ENCODE data around the gene ACTG2. TPM values are rescaled to one million over a fixed set of nuclear protein-coding genes. Genes with fewer than 3 reads are reported as not detected.

ACTG2 gene
- total RNA-seq, 2 donors from 2014 or later = 251 to 325 TPM

DNA sequence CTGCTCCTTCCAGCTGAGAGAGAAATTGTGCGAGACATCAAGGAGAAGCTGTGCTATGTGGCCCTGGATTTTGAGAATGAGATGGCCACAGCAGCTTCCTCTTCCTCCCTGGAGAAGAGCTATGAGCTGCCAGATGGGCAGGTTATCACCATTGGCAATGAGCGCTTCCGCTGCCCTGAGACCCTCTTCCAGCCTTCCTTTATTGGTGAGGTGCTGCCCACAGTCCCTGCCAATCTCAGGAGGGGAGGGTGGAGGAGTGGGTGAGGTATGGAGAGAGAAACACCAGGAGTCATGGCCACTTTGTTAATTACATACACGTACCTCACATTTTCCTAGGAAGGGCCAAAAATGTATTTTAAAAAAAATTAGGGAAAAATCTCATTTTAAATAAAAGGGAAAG is 21.9 kb downstream of the ACTG2 start:
- Histone ChIP-seq H3K27me3 (replicated peaks; ENCODE audit: insufficient read depth) (no peaks in the 10 kb centered on the region), H3K4me3 (no peak overlapping the region), H3K9me3 (no peaks in the 10 kb centered on the region), H3K4me1 (ENCODE audit: control insufficient read depth in 1 of 2, low read depth in 2 of 2) (no peaks in the 10 kb centered on the region), H3K27ac (no peak overlapping the region), H3K36me3 (peaks cover 69% of the 10 kb centered on the region)
- ATAC-seq (ENCODE audit: insufficient number of reproducible peaks, low FRiP score, low read depth) (no peak), DNase-seq (ENCODE audit: low spot score) (no peak)
- TF ChIP-seq, protein P1, sequence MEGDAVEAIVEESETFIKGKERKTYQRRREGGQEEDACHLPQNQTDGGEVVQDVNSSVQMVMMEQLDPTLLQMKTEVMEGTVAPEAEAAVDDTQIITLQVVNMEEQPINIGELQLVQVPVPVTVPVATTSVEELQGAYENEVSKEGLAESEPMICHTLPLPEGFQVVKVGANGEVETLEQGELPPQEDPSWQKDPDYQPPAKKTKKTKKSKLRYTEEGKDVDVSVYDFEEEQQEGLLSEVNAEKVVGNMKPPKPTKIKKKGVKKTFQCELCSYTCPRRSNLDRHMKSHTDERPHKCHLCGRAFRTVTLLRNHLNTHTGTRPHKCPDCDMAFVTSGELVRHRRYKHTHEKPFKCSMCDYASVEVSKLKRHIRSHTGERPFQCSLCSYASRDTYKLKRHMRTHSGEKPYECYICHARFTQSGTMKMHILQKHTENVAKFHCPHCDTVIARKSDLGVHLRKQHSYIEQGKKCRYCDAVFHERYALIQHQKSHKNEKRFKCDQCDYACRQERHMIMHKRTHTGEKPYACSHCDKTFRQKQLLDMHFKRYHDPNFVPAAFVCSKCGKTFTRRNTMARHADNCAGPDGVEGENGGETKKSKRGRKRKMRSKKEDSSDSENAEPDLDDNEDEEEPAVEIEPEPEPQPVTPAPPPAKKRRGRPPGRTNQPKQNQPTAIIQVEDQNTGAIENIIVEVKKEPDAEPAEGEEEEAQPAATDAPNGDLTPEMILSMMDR (IDR thresholded peaks at IDR 0.05) = no peak

DNA sequence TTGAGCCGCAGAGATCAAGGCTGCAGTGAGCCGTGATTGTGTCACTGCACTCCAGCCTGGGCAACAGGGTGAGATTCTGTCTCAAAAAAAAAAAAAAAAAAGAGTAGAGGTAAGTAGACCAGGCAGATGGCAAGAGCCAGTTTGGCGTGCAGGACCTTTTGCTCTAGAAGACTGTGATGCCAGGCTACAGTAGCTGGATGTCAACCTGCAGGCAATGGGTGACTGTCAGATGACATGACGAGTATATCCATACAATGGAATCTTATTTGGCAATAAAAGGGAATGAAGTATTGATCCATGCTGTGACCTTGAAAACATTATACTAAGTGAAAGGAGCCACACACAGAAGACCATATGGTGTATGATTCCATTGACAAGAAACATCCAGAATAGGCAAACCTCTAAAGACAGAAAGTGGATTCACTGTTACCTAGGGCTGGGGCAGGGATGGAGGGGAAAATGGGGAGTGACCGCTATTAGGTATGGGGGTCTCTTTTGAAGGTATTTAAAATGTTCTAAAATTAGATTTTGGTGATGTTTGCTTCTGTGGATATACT is 22.7 kb downstream of the ACTG2 start:
- H3K9me3 ChIP-seq = no peaks in the 10 kb centered on the region
- H3K4me1 ChIP-seq (ENCODE audit: control insufficient read depth in 1 of 2, low read depth in 2 of 2) = no peaks in the 10 kb centered on the region
- no peak overlapping the region for H3K4me3 ChIP-seq
- no peaks in the 10 kb centered on the region for H3K27me3 ChIP-seq (replicated peaks; ENCODE audit: insufficient read depth)
- no peak for ATAC-seq (ENCODE audit: insufficient number of reproducible peaks, low FRiP score, low read depth)
- H3K36me3 ChIP-seq = peaks cover 68% of the 10 kb centered on the region
- no peak for DNase-seq (ENCODE audit: low spot score)
- no peak overlapping the region for H3K27ac ChIP-seq
- TF ChIP-seq, protein P1 (IDR thresholded peaks at IDR 0.05) = no peak

- Histone ChIP-seq H3K27me3 (replicated peaks; ENCODE audit: insufficient read depth) (no peaks in the 10 kb centered on the region), H3K4me1 (ENCODE audit: control insufficient read depth in 1 of 2, low read depth in 2 of 2) (no peaks in the 10 kb centered on the region), H3K27ac (no peak overlapping the region), H3K4me3 (no peak overlapping the region), H3K9me3 (no peaks in the 10 kb centered on the region), H3K36me3 (peaks cover 68% of the 10 kb centered on the region)
- ATAC-seq (ENCODE audit: insufficient number of reproducible peaks, low FRiP score, low read depth) = no peak
- TF ChIP-seq, protein P1 (IDR thresholded peaks at IDR 0.05) = no peak
- no peak for DNase-seq (ENCODE audit: low spot score)
These were observed 23.9 kb downstream of the ACTG2 start for GRCh38 chr2:73916666-73917065.

DNA sequence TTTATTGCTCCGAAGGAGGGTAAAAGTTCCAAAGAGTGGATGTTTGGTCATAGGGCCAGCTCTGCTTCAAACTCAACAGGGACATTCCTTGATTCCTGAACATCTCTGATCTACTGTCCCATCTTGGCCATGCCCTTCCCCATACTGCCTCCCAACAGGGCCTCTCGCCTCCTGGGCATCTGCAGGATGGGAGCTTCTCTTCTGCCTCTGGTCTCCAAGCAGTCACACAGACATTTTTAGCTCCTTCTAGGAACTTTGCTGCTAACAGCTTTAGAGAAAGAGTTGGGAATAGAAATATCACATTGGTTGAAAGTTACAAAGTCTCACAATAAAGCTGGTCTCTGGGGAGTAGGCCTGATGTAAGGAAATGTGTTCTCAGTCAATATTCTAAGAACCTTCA is 24.5 kb downstream of the ACTG2 start:
- Histone ChIP-seq H3K9me3 (no peaks in the 10 kb centered on the region), H3K4me1 (ENCODE audit: control insufficient read depth in 1 of 2, low read depth in 2 of 2) (no peaks in the 10 kb centered on the region), H3K27ac (no peak overlapping the region), H3K27me3 (replicated peaks; ENCODE audit: insufficient read depth) (no peaks in the 10 kb centered on the region), H3K4me3 (no peak overlapping the region), H3K36me3 (peaks cover 63% of the 10 kb centered on the region)
- ATAC-seq (ENCODE audit: insufficient number of reproducible peaks, low FRiP score, low read depth) (no peak), DNase-seq (ENCODE audit: low spot score) (no peak)
- TF ChIP-seq, protein P1 (IDR thresholded peaks at IDR 0.05) = no peak

DNA sequence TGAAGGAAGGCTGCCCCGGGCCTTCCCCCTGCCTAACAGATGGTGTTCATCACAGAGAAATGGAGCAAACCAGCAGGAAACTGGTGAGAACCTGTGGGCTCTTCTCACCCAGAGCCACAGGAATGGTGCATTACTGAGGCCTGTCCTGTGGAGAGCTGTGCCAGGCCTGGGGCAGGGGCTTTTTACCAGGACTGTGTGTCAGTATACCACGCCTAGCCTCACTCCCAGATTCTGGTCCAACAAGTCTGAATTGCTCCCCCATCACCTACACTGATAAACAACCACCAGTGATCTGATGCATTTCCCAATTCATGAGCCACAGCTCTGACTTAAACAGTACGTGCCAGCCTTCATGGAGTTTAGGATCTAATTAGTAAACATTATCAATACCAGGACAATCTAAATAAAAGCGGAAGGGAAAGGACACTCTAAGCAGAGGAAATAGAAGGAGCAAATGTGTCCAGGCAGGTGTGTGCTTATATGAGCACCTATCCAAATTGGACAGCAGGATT is 24.9 kb downstream of the ACTG2 start:
- no peaks in the 10 kb centered on the region for H3K9me3 ChIP-seq
- TF ChIP-seq, protein P1 (IDR thresholded peaks at IDR 0.05) = no peak
- H3K36me3 ChIP-seq = peaks cover 60% of the 10 kb centered on the region
- H3K4me3 ChIP-seq = no peak overlapping the region
- no peak overlapping the region for H3K27ac ChIP-seq
- ATAC-seq (ENCODE audit: insufficient number of reproducible peaks, low FRiP score, low read depth) (no peak), DNase-seq (ENCODE audit: low spot score) (no peak)
- H3K4me1 ChIP-seq (ENCODE audit: control insufficient read depth in 1 of 2, low read depth in 2 of 2) = no peaks in the 10 kb centered on the region
- no peaks in the 10 kb centered on the region for H3K27me3 ChIP-seq (replicated peaks; ENCODE audit: insufficient read depth)

Measured in thoracic aorta (tissue), 2 donors.